Ovary (tissue), 9 donors: ENCODE data around the gene ARFGEF3. TPM values are rescaled to one million over a fixed set of nuclear protein-coding genes. Genes with fewer than 3 reads are reported as not detected.
"Not testable (repeated sequence)": the region's sequence is repeated elsewhere in the genome, so short reads cannot be mapped to it uniquely, and the experiment has no call there.

Source experiments
- DNase-seq, 5 donors: peaks; one replicate each; pipeline ENCODE4 v3.0.0-alpha.2; 2019 to 2020
- H3K27ac ChIP-seq, 2 donors: fragments of 200-600 bp; one replicate each; pipeline versions ENCODE4 v1.5.1 to v1.8.0; 2019 to 2022
- H3K27me3 ChIP-seq: fragments of 200-600 bp; one replicate; pipeline ENCODE4 v1.8.0; 2022
- H3K36me3 ChIP-seq: fragments of 200-600 bp; sonication (generic); one replicate; pipeline ENCODE4 v1.5.1; 2019
- H3K4me1 ChIP-seq: one replicate; pipeline ENCODE4 v1.8.1; 2013; ENCODE audit warnings: mild to moderate bottlenecking, moderate library complexity; ENCODE audit not compliant: insufficient read depth
- H3K4me3 ChIP-seq: fragments of 200-600 bp; sonication (generic); one replicate; pipeline ENCODE4 v1.5.1; 2017
- H3K9me3 ChIP-seq, 2 donors: fragments of 200-600 bp in 1 of 2; sonication (generic) in 1 of 2; one replicate each; pipeline versions ENCODE4 v1.5.1 to v1.8.1; 2013 to 2019; ENCODE audit warnings: mild to moderate bottlenecking in 1 of 2, moderate library complexity in 1 of 2
- CTCF ChIP-seq, 3 donors: fragments of 450-650 bp in 2 of 3; fragments of 200-600 bp in 1 of 3; IDR thresholded peaks; one replicate each; pipeline versions ENCODE4 v1.5.1 to v1.8.0; 2016 to 2022; ENCODE audit warnings: antibody characterized with exemption in 3 of 3, mild to moderate bottlenecking in 1 of 3
- EP300 ChIP-seq: sonication (generic); formaldehyde crosslinking; IDR thresholded peaks from one replicate; pipeline ENCODE4 v1.6.1; 2017; ENCODE audit warnings: antibody characterized with exemption
- POLR2A ChIP-seq: fragments of 450-650 bp; IDR thresholded peaks from one replicate; pipeline ENCODE4 v1.6.1; 2017; ENCODE audit warnings: antibody characterized with exemption, mild to moderate bottlenecking, moderate library complexity
- WGBS, 3 donors: extraction: QIAGEN DNeasy Blood & Tissue Kit in 1 of 3; methylation state at CpG; one replicate each; pipeline versions ENCODE4 v1.1.5 to v1.1.7; 2013 to 2017; 5-methylcytosine and 5-hydroxymethylcytosine counted together
- intact Hi-C, 4 donors: fragments of 100-400 bp; cut with DNase I; formaldehyde crosslinking; loops; one replicate each; pipeline versions ENCODE4 v1.11.0 to v1.15.1; 2022 to 2023
- polyA plus RNA-seq, 2 donors: library from polyadenylated mRNA; stranded (reverse); fragments of 200-250 nt in 1 of 2; fragments of 350-450 nt in 1 of 2; fragmentation: Illumina TruSeq in 1 of 2; extraction: RNeasy Lipid Tissue Mini Kit (QIAGEN cat#74804) in 1 of 2; gene quantifications; one replicate each; pipeline ENCODE4 v1.2.3, GENCODE V29; 2013 to 2014
- total RNA-seq, 7 donors: library from RNA; depleted of rRNA in 2 of 7; stranded (reverse); fragments of >200 nt in 2 of 7; fragmentation: NEBNext Ultra II Directional in 3 of 7; extraction: Animal tissue kit (Norgen Biotek cat#: 25700) in 3 of 7; gene quantifications; one replicate each; pipeline versions ENCODE4 v1.1.0 to v1.2.4, GENCODE V29; 2016 to 2023
- donor health status: DM: no; HTN: no; CAD: no; lungs with moderate emphysema.
- donor health status: DM: no; HTN: no; CAD: no.
- donor health status: Bipolar disorder and iron deficiency.
- donor health status: DM: yes; HTN: yes; CAD: no.
- donor health status: DM: no; HTN: no; CAD: no.
- donor health status: DM: yes; HTN: yes; CAD: no.

Gene ARFGEF3
- total and polyA plus RNA-seq, 9 donors: 0.15 to 6.1 (median 0.72) TPM

GRCh38 chr6:138346302-138347195 is 184.8 kb downstream of the ARFGEF3 start:
- Histone ChIP-seq H3K27me3 (no peaks in the 10 kb centered on the region), H3K36me3 (no peaks in the 10 kb centered on the region), H3K4me1 (no peaks in the 10 kb centered on the region), H3K27ac (no peak overlapping the region), H3K9me3 (no peaks in the 10 kb centered on the region), H3K4me3 (no peak overlapping the region)
- no peak for DNase-seq
- intact Hi-C loops: no loop called here
- WGBS, 3 donors: 22 to 42% (median 27%) methylated on average over 2 of the region's 2 CpGs
- TF ChIP-seq POLR2A (no peak), EP300 (no peak), CTCF (IDR thresholded peaks at IDR 0.05) (no peak)

GRCh38 chr6:138347864-138348263 is 186.1 kb downstream of the ARFGEF3 start:
- intact Hi-C loops: no loop called here
- WGBS, 3 donors: 58 to 77% (median 64%) methylated on average over 2 of the region's 2 CpGs
- H3K4me3 ChIP-seq: no peak overlapping the region
- no peak overlapping the region for H3K27ac ChIP-seq
- no peaks in the 10 kb centered on the region for H3K36me3 ChIP-seq
- no peak for TF ChIP-seq CTCF (IDR thresholded peaks at IDR 0.05)
- TF ChIP-seq EP300: no peak
- no peak for TF ChIP-seq POLR2A
- H3K9me3 ChIP-seq: no peaks in the 10 kb centered on the region
- DNase-seq: no peak
- no peaks in the 10 kb centered on the region for H3K4me1 ChIP-seq
- no peaks in the 10 kb centered on the region for H3K27me3 ChIP-seq

- no peak for DNase-seq
- no peak for TF ChIP-seq POLR2A
- no peak for TF ChIP-seq CTCF (IDR thresholded peaks at IDR 0.05)
- no peak for TF ChIP-seq EP300
- Histone ChIP-seq H3K27ac (no peak overlapping the region), H3K4me1 (no peaks in the 10 kb centered on the region), H3K4me3 (no peak overlapping the region), H3K27me3 (no peaks in the 10 kb centered on the region), H3K36me3 (no peaks in the 10 kb centered on the region), H3K9me3 (no peaks in the 10 kb centered on the region)
- 45 to 53% (median 51%) methylated on average over 3 of the region's 3 CpGs for WGBS, 3 donors
- intact Hi-C loops: no loop called here
Measured at GRCh38 chr6:138349891-138350290, 188.2 kb downstream of the ARFGEF3 start.

GRCh38 chr6:138357928-138358327 is 196.2 kb downstream of the ARFGEF3 start:
- WGBS, 3 donors: 79 to 93% (median 91%) methylated on average over 1 of the region's 1 CpG

GRCh38 chr6:138368684-138369083 is 206.9 kb downstream of the ARFGEF3 start:
- DNase-seq, H3K9me3 ChIP-seq, intact Hi-C loops, H3K27ac ChIP-seq, H3K4me1 ChIP-seq, H3K27me3 ChIP-seq, H3K36me3 ChIP-seq, H3K4me3 ChIP-seq: not testable (repeated sequence)
- 92 to 95% (median 92%) methylated on average over 8 of the region's 8 CpGs for WGBS, 3 donors

More at GRCh38 chr6:138357928-138358327, 196.2 kb downstream of the ARFGEF3 start:
- no peaks in the 10 kb centered on the region for H3K36me3 ChIP-seq
- intact Hi-C loops: no loop called here
- no peaks in the 10 kb centered on the region for H3K27me3 ChIP-seq
- DNase-seq: no peak
- TF ChIP-seq CTCF (IDR thresholded peaks at IDR 0.05): no peak
- TF ChIP-seq EP300: no peak
- TF ChIP-seq POLR2A: no peak
- no peak overlapping the region for H3K27ac ChIP-seq
- no peaks in the 10 kb centered on the region for H3K4me1 ChIP-seq
- no peak overlapping the region for H3K4me3 ChIP-seq
- H3K9me3 ChIP-seq: no peaks in the 10 kb centered on the region
